CD4-positive, alpha-beta T cell treated with Interleukin-17A for 1 hour (primary cell): ENCODE measurements around the gene CD2AP.
"Not testable (repeated sequence)": the region's sequence is repeated elsewhere in the genome, so short reads cannot be mapped to it uniquely, and the experiment has no call there.

Source experiments
- DNase-seq: peaks from one replicate; pipeline ENCODE4 v3.0.0-alpha.2; 2020

Gene CD2AP, protein sequence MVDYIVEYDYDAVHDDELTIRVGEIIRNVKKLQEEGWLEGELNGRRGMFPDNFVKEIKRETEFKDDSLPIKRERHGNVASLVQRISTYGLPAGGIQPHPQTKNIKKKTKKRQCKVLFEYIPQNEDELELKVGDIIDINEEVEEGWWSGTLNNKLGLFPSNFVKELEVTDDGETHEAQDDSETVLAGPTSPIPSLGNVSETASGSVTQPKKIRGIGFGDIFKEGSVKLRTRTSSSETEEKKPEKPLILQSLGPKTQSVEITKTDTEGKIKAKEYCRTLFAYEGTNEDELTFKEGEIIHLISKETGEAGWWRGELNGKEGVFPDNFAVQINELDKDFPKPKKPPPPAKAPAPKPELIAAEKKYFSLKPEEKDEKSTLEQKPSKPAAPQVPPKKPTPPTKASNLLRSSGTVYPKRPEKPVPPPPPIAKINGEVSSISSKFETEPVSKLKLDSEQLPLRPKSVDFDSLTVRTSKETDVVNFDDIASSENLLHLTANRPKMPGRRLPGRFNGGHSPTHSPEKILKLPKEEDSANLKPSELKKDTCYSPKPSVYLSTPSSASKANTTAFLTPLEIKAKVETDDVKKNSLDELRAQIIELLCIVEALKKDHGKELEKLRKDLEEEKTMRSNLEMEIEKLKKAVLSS

DNA sequence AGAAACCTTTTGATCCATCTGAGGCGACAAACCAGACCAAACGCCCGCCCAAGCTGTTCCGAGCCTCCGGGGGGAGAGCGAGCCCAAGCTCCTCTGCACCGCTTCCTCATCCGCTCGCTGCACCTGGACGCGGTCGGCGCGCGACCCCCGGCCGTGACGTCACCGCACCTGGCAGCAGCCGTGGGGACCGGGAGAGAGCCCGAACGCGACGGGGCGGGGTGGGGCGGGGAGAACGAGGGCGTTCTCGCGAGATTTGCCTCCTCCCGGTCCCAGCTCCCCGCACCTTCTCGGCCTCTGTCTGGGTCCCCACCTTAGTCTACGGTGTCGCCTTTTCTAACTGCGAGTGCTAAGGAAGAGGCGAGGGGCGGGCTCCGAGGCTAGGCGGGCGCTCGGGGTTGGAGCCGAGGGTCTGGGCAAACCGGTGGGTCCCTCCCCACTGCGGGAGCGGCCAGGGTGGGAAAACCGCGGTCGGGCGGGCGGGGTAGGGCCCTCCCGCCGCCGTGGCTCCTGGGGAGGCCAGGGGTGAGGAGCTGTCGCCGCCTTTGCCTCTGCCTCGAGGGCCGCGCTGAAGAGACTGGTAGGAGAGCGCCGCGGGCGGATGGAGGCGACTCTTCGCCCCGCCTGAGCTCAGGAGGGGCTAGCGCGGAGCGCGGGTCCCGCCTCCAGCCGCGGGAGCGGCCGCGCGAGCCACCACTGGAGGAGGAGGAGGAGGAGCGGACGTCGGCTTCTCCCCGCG lies at the start of gene CD2AP:
TSS of gene CD2AP (plus strand) at position 293 of the 736 bp plus-strand sequence. CDS start 456 bp downstream, outside the sequence.
- peak; percentile 93 for DNase-seq

DNA sequence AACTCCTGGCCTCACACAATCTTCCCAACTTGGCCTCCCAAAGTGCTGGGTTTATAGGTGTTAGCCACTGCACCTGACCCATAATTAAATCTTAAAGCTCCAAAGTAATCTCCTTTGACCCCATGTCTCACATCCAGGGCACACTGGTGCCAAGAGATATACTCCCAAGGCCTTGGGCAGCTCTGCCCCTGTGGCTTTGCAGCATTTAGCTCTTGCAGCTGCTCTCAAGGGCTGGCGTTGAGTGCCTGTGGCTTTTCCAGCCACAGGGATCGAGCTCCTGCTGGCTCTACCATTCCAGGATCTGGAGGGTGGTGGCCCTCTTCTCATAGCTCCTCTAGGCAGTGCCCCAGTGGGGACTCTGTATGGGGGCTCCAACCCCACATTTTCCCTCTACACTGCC lies 49.3 kb upstream of the CD2AP start:
- DNase-seq, result no peak

DNA sequence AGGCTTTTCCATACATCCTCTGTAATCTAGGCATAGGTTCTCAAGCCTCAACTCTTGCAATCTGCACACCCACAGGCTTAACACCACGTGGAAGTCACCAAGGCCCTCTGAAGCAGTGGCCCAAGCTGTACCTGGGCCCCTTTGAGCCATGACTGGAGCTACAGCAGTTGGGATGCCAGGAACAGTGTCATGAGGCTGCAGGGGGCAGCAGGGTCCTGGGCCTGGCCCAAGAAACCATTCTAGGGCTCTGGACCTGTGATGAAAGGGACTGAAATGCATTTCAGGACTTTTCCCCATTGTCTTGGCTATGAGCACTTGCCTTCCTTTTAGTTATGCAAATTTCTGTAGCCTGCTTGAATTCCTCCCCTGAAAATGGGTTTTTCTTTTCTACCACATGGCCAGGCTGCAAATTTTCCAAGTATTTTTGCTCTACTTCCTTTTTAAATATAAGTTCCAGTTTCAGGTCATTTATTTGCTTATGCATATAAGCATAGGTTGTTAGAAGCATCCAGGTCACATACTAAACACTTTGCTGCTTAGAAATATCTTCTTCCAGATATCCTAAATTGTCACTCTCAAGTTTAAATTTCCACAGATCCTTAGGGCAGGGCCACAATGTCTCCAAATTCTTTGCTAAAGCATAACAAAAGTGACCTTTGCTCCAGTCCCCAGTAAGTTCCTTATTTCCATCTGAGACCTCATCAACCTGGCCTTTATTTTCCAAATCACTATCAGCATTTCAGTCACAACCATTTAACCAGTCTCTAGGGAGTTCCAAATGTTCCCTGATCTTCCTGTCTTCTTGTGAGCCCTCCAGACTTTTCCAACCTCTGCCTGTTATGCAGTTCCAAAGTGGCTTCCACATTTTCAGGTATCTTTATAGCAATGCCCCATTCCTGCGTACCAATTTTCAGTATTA lies 48.6 kb upstream of the CD2AP start:
- no peak for DNase-seq

DNA sequence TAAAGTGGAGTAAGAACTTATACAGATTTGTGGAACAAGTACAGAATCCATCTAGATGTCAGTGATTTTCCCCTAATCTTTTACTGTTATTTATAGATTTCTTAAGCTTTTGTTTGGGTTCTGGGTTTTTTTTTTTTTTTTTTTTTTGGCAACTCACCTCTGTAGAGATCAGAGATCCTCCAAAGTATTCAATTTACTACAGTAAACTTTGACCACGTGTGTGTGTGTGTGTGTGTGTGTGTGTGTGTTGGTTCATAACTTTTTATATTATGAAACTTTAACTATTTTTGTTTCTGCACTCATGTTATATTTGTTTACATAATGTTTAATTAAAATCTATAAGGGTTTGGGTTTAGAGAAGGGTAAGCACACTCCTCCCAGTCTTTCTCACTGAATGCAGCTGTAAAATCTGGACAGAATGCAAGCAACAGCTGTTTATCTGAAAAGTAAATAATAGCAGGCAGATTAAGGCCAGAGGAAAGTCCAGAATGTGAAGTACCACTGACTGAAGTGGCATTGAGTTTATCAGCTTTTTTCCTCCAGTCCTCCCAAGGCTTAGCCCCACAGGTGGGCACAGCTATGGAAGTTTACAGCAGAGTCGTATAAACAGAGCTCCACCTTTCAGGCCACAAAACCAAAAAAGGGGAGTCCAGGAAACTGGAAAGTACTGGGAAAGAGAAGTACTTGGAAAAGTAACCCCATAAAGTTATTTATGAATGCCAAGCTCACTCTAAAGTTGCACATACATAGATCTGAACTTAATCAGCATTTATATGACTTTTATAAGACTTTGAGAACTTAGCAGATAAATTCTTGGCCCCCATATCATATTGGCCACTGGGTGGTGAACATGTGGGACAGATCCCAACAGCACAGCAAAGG lies 43.0 kb upstream of the CD2AP start:
- no peak for DNase-seq

DNA sequence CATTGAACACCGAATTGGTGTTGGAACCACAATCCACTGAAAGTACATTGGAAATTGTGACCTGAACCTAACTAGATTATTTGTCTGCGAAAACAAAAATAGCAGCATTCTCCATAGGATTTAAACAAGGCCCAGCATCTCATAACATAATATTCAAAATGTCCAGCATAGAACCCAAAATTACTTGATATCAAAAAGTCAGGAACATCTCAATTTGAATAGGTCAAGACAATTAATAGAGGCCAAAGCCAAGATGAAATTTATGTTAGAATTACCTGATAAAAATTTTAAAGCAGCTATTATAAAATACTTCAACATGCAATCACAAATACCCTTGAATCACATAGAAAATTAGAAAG lies 42.4 kb upstream of the CD2AP start:
- no peak for DNase-seq

DNA sequence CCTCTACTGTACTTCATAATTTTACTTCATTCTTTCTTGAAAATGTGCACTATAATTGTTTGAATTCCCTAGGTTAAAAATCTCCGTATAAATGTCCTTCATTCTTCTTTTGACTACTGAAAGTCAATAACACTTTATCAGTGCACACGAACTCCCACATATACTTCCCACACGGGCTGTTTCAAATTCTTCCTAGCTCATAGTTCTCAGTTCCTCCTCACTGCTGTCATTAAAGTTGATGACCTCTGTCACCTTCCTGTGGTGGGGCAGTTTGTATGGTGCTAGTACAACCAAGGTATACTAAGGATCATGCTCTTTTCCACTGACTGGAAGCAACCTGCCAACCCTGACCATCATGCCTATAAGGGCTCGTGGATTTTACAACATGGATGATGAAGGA lies 40.0 kb upstream of the CD2AP start:
- no peak for DNase-seq

DNA sequence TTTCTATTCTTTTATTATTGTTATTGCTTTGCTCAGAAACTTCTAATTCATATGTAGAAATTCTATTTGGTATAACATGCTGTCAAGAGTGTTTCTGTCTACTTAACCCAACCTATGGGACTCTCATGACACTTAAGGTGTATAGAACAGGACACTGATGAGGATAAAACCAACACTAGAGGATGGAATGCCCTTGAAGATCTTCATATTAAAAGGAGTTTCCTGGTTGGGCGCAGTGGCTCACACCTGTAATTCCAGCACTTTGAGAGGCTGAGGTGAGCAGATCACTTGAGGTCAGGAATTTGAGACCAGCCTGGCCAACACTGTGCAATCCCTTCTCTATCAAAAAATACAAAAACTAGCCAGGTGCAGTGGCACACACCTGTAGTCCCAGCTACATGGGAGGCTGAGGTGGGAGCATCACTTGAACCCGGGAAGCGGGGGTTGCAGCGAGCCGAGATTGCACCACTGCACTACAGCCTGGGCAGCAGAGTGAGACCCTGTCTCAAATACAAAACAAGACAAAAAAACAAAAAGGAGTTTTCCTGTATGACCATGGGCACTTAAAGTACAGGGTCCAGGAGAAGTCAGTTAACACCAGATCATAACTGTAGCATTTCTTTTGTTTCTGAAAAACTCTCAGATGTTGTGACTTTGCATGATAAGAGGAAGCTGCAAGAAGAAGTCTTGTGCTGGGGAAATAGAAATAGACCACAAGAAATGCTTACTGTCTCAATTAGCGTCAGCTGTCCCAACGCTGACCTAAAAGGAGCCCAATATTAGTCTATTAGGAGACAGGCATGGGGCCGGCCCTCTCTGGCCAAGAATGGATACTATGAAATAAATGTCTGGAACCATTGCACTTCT lies 38.9 kb upstream of the CD2AP start:
- no peak for DNase-seq

DNA sequence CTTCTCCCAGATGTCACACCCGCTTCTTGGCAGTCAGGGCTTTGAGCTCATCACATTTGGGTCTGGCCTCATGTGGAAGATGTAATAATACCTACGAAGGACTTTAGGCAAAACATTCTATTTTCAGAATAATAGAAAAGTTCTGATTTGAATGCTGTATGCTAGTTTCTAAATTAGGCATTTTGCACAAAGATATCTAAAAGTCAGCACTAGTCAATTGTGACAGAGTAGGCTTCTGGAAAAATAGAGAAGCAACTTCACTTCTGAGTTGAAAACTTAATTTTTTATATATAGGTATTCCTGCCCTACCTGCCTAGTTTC lies 38.3 kb upstream of the CD2AP start:
- no peak for DNase-seq

DNA sequence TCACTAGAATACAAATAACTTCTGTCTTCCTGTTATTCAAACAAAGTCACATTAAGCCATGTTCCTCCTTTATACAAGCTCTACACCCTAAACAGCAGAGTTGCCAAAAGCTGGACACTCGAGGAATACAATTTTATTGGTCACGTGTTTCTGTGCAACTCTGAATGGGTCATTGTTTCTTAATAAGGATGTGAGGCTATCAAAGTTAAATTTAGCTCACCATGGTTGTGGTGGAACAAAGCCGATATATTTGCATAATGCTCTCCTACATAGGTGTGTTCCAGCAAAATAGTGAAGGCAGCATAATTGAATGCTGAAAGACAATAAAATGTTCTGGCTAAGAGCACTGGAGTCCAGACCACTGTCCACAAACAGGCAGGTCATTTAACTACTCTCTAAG lies 36.9 kb upstream of the CD2AP start:
- no peak for DNase-seq

DNA sequence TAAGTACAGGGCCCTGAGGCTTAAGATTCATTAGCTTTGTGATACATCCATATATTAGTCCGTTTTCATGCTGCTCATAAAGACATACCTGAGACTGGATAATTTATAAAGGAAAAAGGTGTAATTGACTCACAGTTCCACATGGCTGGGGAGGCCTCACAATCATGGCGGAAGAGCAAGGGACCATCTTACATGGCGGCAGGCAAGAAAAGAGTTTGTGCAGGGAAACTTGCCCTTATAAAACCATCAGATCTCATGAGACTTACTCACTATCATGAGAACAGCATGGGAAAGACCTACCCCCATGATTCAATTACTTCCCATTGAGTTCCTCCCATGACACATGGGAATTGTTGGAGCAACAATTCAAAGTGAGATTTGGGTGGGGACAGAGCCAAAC lies 32.6 kb upstream of the CD2AP start:
- DNase-seq, result not testable (repeated sequence)

DNA sequence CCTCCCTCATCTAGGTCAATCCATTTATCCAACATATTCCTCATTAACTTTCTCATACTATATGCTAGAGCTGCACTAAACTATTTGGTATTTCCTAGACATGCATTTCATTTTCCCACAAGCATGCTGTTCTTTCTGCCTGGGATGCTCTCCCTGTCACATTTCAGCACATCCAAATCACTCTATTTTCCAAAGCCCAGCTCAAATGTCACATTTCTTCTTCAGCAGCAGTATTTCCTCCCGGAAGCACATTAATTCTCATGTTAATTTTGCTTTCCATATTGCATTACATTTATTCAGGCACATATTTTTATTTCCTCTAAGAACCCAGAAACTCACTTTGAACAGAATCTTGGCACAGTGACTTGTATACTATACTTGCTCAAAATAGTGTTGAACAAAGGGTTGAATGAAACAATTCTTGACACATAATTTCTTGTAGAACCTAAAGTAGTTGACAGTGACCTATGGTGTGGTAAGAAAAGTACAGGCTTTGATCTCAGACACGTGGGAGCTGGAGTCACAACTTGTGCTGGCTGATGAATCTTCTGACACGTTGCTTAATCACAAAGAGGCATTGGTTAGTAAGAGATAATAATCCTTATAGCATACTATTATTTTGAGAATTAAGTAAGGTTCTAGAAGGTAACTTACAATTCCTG lies 30.8 kb upstream of the CD2AP start:
- DNase-seq, result no peak

DNA sequence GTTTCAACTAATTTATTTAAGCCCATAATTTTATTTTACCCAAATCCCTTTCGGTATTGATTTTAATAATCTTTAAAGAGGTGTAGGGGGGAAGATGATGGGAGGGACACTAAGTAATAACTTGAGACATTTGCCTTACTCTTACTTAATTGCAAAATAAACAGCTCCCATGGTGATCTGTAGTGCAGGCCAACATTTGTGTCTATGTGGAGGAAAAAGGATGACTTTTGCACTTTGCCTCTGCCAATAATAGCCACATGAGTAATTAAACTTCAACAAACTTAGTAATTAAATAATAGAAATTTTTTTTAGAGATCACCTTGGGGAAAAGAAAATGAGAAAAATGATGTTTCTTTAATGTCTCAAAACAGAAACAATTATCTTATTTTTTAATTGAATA lies 29.9 kb upstream of the CD2AP start:
- DNase-seq, result no peak

DNA sequence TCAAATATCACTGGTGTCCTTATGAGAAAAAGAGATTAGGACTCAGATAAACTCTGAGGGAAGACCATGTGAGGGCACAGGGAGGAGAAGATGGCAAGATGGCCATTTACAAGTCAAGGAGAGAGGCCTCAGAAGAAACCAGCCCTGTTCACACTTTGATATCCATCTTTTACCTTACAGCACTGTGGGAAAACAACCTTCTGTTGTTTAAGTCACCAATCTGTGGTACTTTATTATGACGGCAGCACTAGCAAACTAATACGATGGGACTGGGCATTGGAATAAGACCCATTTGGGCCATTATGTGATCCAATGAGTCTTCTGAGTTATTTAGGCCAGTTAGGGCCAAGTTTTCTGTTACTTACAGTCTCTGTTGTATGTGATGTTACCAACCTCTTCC lies 26.4 kb upstream of the CD2AP start:
- no peak for DNase-seq

DNA sequence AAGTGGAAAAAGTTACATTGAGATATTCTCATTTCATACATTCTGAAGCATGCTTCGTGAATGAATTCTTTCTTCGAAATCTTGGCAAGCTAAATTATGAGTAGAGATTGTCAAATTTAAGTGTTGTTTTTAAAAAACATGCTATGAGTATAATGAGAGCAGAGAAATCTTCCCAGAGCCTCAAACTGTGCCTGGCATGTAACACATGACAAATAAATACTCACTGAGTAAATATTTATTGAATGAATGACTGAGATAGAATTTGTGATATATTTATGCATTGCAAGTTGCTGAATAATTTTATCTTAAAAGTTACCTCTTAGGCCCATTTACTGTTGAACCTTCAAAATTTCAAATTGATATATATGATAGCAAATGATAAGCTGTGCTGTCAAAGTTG lies 24.7 kb upstream of the CD2AP start:
- no peak for DNase-seq

DNA sequence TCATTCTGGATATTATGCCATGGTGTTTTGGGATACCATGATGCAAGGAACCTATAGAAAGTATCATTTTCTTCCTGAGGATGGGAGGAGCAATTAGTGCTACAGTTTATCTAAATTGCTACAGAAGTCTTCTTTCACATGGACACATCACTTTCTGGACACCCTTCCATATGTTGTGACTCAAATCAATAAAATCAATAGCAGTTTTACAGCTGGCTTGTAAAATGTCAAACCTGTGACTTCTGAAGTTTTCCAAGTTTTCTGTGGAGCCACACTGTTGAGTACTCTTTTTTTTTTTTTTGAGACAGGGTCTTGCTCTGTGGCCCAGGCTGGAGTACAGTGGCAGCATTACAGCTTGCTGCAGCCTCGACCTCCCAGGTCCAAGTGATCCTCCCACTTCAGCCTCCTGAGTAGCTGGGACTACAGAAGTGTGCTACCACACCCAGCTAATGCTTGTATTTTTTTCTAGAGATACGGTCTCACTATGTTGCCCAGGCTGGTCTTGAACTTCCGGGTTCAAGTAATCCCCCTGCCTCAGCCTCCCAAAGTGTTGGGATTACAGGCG lies 24.1 kb upstream of the CD2AP start:
- no peak for DNase-seq

DNA sequence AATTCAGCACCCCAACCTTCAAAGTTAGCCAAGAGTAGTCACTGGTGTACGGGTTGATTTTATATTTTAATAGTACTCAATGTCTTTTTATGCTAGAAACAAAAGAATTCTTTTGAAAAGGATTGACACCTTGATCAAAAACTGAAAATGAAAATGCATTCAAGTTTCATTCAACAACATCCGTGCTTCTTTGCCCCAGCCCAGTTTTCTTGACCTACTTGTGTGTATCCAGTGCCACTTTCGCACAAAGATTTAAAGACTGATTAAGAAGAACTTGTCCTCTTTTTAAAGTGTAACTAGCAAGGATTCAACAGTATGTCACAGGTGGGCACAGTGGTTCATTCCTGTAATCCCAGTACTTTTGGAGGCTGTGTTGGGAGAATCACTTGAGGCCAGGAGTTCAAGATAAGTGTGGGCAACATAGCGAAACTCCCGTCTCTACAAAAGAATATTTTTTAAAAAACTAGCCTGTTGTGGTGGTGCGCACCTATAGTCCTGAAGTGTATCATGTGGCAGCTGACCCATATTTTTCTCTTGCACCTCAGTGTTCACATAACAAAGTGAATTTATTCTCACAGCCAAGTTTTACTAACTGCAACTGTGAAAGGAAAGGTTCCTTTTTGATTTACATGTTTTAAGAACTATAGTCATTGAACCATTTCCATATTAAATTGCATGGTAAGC lies 22.7 kb upstream of the CD2AP start:
- peak; percentile 8 for DNase-seq

DNA sequence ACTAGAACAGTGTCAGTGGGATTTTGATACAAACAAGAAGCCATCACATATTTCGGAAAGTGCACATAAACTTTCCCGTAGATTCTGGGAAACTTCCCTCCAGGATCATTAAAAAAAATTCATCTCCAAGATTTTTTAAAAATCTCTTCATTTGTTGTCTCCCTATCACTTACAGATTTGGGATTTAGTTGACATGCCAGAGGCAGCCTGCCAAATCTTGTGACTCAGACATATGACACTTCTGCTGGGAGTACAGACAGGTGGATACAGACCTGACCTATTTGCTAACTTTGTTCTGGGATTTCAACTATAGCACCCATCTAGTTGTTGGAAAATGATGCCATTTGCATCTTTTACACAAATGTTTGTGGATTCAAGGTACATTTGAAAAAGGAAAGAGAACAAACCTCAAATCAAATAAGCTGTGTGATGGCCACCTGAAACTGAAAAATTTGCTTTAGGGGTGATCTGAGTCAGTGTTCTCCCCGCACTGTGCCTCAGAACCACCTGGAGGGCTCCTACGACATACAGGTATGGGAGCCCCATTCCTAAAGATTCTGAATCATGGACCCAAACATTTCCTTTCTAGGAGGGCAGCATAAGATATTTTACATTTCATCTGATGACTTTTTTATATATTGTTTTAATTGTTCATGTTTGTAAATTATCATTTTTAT lies 21.9 kb upstream of the CD2AP start:
- no peak for DNase-seq

DNA sequence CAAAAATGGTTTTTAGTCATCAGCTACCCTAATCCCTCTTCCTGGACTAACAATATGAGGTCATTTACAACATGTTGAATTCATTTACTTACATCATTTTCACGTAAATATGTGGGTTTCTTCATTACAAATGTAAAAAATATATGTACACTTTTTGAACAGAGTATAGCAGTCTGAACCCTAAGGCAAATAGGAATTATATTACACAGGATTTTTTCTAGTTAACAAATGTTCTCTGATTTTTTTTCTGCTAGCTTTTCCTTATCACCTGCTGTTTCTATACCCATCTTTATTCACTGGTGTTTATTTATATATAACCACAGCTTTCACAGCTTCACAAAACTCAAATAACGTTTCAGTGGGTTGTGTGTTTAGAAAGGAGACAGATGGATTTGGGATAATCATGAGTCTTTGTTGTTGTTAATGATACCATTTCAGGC lies 21.0 kb upstream of the CD2AP start:
- no peak for DNase-seq

DNA sequence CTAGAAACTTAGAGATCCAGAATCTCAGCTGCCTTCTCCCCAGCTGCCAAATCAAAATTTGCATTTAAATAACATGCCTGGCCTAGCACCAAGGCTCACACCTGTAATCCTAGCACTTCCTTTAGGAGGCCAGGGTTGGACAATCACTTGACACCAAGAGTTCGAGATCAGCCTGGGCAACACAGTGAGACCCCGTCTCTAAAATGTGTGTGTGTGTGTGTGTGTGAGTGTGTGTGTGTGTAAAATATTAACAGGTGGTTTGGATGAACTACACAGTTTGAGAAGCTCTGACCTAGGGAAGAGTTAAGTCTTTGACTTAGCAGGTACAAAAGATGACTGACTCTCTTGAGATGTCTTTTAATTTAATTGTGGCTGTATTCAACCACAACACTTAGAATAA lies 20.2 kb upstream of the CD2AP start:
- DNase-seq, result no peak
